ENCODE results near the gene COPB2.

- no peak for TF ChIP-seq CTCF (IDR thresholded peaks at IDR 0.05)
- no peak for TF ChIP-seq POLR2AphosphoS5 (IDR thresholded peaks at IDR 0.05)
- no peak for TF ChIP-seq POLR2A (IDR thresholded peaks at IDR 0.05)
These were observed 62.7 kb downstream of the COPB2 start for GRCh38 chr3:139326707-139327106.
